SK-N-SH (cell line): ENCODE results near the gene RABL6. TPM values are rescaled to one million over a fixed set of nuclear protein-coding genes. Genes with fewer than 3 reads are reported as not detected.

Experiments used
- CTCF ChIA-PET: fragments of 300-600, 350-600 bp; formaldehyde crosslinking; extraction: SDS; loops from one replicate; lab custom pipeline; 2021; lab: Yijun Ruan, JAX
- POLR2A ChIA-PET: fragments of 350-600 bp; sonication (Branson Sonifier 250); formaldehyde crosslinking; extraction: SDS; loops from one replicate; lab custom pipeline; 2020; ENCODE audit warnings: antibody characterized with exemption, inconsistent platforms; lab: Yijun Ruan, JAX
- DNase-seq: peaks from one replicate; pipeline ENCODE4 v3.0.0; 2012
- H2AFZ ChIP-seq: fragments of 200-600 bp; sonication (generic); 2 replicates; pipeline ENCODE4 v1.8.1; 2016; ENCODE audit warnings: antibody characterized with exemption, mild to moderate bottlenecking, low read depth
- H3F3A ChIP-seq: fragments of 200-600 bp; sonication (generic); replicated peaks from 2 replicates; pipeline ENCODE3; 2016; ENCODE audit warnings: antibody characterized with exemption, mild to moderate bottlenecking; ENCODE audit not compliant: insufficient read depth
- H3K27ac ChIP-seq, 2 experiments: fragments of 200-500 bp in 1 of 2; fragments of 200-600 bp in 1 of 2; sonication (Bioruptor generic) in 1 of 2; sonication (generic), shearing (Covaris generic) in 1 of 2; 2 replicates each; pipeline versions ENCODE4 v1.5.1 to v1.6.1; 2014 to 2016; ENCODE audit warnings: low read depth in 2 of 2, inconsistent platforms in 1 of 2, low read length in 1 of 2, mild to moderate bottlenecking in 1 of 2, mixed read lengths in 1 of 2
- H3K27me3 ChIP-seq: fragments of 200-600 bp; sonication (generic), shearing (Covaris generic); 2 replicates; pipeline ENCODE4 v1.6.1; 2016; ENCODE audit warnings: mixed run types; ENCODE audit not compliant: insufficient read depth
- H3K36me3 ChIP-seq, 2 experiments: fragments of 200-500 bp in 1 of 2; fragments of 200-600 bp in 1 of 2; sonication (Bioruptor generic) in 1 of 2; sonication (generic) in 1 of 2; replicated peaks in 1 of 2; 2 replicates each; pipeline versions ENCODE3 to v1.5.1; 2014 to 2016; ENCODE audit warnings: low read length in 1 of 2, mild to moderate bottlenecking in 1 of 2; ENCODE audit not compliant: insufficient read depth in 2 of 2, control insufficient read depth in 1 of 2
- H3K4me1 ChIP-seq, 2 experiments: fragments of 200-500 bp in 1 of 2; fragments of 200-600 bp in 1 of 2; sonication (Bioruptor generic) in 1 of 2; sonication (generic), shearing (Covaris generic) in 1 of 2; 2 replicates each; pipeline versions ENCODE4 v1.5.1 to v1.6.1; 2014 to 2016; ENCODE audit warnings: low read depth in 1 of 2, low read length in 1 of 2, mixed run types in 1 of 2; ENCODE audit not compliant: insufficient read depth in 2 of 2, control insufficient read depth in 1 of 2
- H3K4me2 ChIP-seq: fragments of 200-600 bp; sonication (generic), shearing (Covaris generic); 2 replicates; pipeline ENCODE4 v1.6.1; 2017; ENCODE audit warnings: mixed run types
- H3K4me3 ChIP-seq, 2 experiments: fragments of 200-500 bp in 1 of 2; fragments of 200-600 bp in 1 of 2; sonication (Bioruptor generic) in 1 of 2; sonication (generic), shearing (Covaris generic) in 1 of 2; 2 replicates each; pipeline versions ENCODE4 v1.5.1 to v1.8.1; 2014 to 2016; ENCODE audit warnings: low read depth in 2 of 2, inconsistent platforms in 1 of 2, low read length in 1 of 2, mild to moderate bottlenecking in 1 of 2, mixed read lengths in 1 of 2, moderate library complexity in 1 of 2
- H3K79me2 ChIP-seq: fragments of 200-600 bp; sonication (generic); 2 replicates; pipeline ENCODE4 v1.8.1; 2017; ENCODE audit warnings: mild to moderate bottlenecking; ENCODE audit not compliant: insufficient read depth
- H3K9ac ChIP-seq: fragments of 200-600 bp; sonication (generic); 2 replicates; pipeline ENCODE4 v1.6.1; 2017; ENCODE audit warnings: mixed run types
- H3K9me2 ChIP-seq: fragments of 200-600 bp; sonication (generic); 2 replicates; pipeline ENCODE4 v1.6.1; 2017; ENCODE audit warnings: mixed run types
- H3K9me3 ChIP-seq: fragments of 200-600 bp; sonication (generic); 2 replicates; pipeline ENCODE4 v1.6.1; 2017; ENCODE audit warnings: mixed run types, mild to moderate bottlenecking, moderate library complexity
- H4K20me1 ChIP-seq: fragments of 200-600 bp; sonication (generic); 2 replicates; pipeline ENCODE4 v1.6.1; 2017; ENCODE audit warnings: mild to moderate bottlenecking, mixed run types; ENCODE audit not compliant: insufficient read depth
- CHD2 ChIP-seq: fragments of 150-350 bp; IDR thresholded peaks from 2 replicates; pipeline ENCODE4 v1.6.1; 2018; ENCODE audit warnings: low read length; ENCODE audit not compliant: partially characterized antibody
- CTCF ChIP-seq: fragments of 200-600 bp; sonication (generic); IDR thresholded peaks from 2 replicates; pipeline ENCODE4 v1.6.1; 2017; ENCODE audit warnings: antibody characterized with exemption, mild to moderate bottlenecking, moderate library complexity
- ELF1 ChIP-seq: IDR thresholded peaks from 2 replicates; pipeline ENCODE4 v1.4.0; 2012
- EP300 ChIP-seq, 2 experiments: IDR thresholded peaks; 2 replicates each; pipeline versions ENCODE4 v1.4.0 to v1.6.1; 2012; ENCODE audit warnings: borderline replicate concordance in 1 of 2, low read depth in 1 of 2, low read length in 1 of 2
- EZH2phosphoT487 ChIP-seq: fragments of 200-600 bp; sonication (generic); IDR thresholded peaks from 2 replicates; pipeline ENCODE4 v1.6.1; 2017; ENCODE audit warnings: low read depth, mixed run types, mild to moderate bottlenecking, antibody characterized with exemption, moderate library complexity, borderline replicate concordance
- FOSL2 ChIP-seq: IDR thresholded peaks from 2 replicates; pipeline ENCODE4 v1.4.0; 2012; ENCODE audit warnings: low read depth, mild to moderate bottlenecking, moderate library complexity, borderline replicate concordance
- FOXJ3 ChIP-seq: sonication (generic); formaldehyde crosslinking; IDR thresholded peaks from 2 replicates; pipeline ENCODE4 v1.5.1; 2020; ENCODE audit warnings: mild to moderate bottlenecking, missing genetic modification reagents
- GATA2 ChIP-seq: sonication (generic); formaldehyde crosslinking; IDR thresholded peaks from 2 replicates; pipeline ENCODE4 v1.5.0; 2020; ENCODE audit warnings: mild to moderate bottlenecking, missing genetic modification reagents
- JUND ChIP-seq: IDR thresholded peaks from 2 replicates; pipeline ENCODE4 v1.4.0; 2012
- MXI1 ChIP-seq: IDR thresholded peaks from 2 replicates; pipeline ENCODE4 v1.6.1; 2012; ENCODE audit warnings: mild to moderate bottlenecking, low read depth, low read length, improper control_type of control experiment
- PBX3 ChIP-seq: IDR thresholded peaks from 2 replicates; pipeline ENCODE4; 2012
- RAD21 ChIP-seq: IDR thresholded peaks from 2 replicates; pipeline ENCODE4 v1.6.1; 2012; ENCODE audit warnings: mild to moderate bottlenecking, low read length
- REST ChIP-seq: IDR thresholded peaks from 2 replicates; pipeline ENCODE4 v1.6.1; 2012; ENCODE audit warnings: mild to moderate bottlenecking, low read depth, low read length, moderate library complexity
- SMC3 ChIP-seq: IDR thresholded peaks from 2 replicates; pipeline ENCODE4 v1.6.1; 2012; ENCODE audit warnings: low read depth, low read length, improper control_type of control experiment
- TCF12 ChIP-seq: IDR thresholded peaks from 2 replicates; pipeline ENCODE4 v1.4.0; 2012
- YY1 ChIP-seq: IDR thresholded peaks from 2 replicates; pipeline ENCODE4 v1.4.0; 2012; ENCODE audit warnings: low read depth, mild to moderate bottlenecking
- WGBS: methylation state at CpG from one replicate; pipeline ENCODE4 v1.1.6; 2017; ENCODE audit warnings: low lambda C conversion rate; 5-methylcytosine and 5-hydroxymethylcytosine counted together
- polyA plus RNA-seq, 3 experiments: library from polyadenylated mRNA; depleted of rRNA; stranded (reverse); fragments of >200 nt; gene quantifications; 2 replicates each; pipeline ENCODE4 v1.2.3, GENCODE V29; 2012
- TF ChIP-seq, protein P1 (sequence below): IDR thresholded peaks from 2 replicates; pipeline ENCODE4 v1.4.0; 2012; ENCODE audit warnings: low read depth, borderline replicate concordance
- TF ChIP-seq, protein P2 (sequence below): fragments of 150-350 bp; IDR thresholded peaks from 2 replicates; pipeline ENCODE4 v1.6.1; 2016; ENCODE audit warnings: mild to moderate bottlenecking, low read depth, low read length

The RABL6 gene
- polyA plus RNA-seq, 1 of the 3 experiments (the other 2 are of a cell fraction), result 43.6 TPM

- Histone ChIP-seq H3K4me2 (peak overlapping the region; percentile 32; the same call in 1 of the 2 replicates), H2AFZ (0 out of 2 replicates have a peak overlapping the region, but pooled peaks have one; percentile 54), H3F3A (peaks cover 12% of the 10 kb centered on the region), H3K4me3 (peak overlapping the region; percentile 9 to 14; a peak in 2 of 4 replicates), H3K9me2 (no peaks in the 10 kb centered on the region), H3K4me1 (peaks cover 7 to 21% of the 10 kb centered on the region in 2 experiments), H3K9ac (no peak overlapping the region), H4K20me1 (peaks cover 5% of the 10 kb centered on the region; the same call in 1 of the 2 replicates), H3K27ac (no peak overlapping the region), H3K36me3 (peaks cover 0 to 3% of the 10 kb centered on the region in 2 experiments), H3K79me2 (peaks cover 11% of the 10 kb centered on the region), H3K27me3 (no peaks in the 10 kb centered on the region), H3K9me3 (no peaks in the 10 kb centered on the region)
- DNase-seq, result peak; percentile 77
- ChIA-PET CTCF (interaction anchor here (0.6 to 3.9 kb wide), 35 partner anchors 12 to 280 kb away, joined by 3 to 57 read pairs (median 5); partner anchors contain the start of genes AJM1, C8G, CLIC3 and FBXW5), POLR2A (no interaction called here)
- TF ChIP-seq GATA2 (CRISPR knock-in tag), result no peak
- TF ChIP-seq MXI1, result peak; percentile 59
- TF ChIP-seq, protein P1, sequence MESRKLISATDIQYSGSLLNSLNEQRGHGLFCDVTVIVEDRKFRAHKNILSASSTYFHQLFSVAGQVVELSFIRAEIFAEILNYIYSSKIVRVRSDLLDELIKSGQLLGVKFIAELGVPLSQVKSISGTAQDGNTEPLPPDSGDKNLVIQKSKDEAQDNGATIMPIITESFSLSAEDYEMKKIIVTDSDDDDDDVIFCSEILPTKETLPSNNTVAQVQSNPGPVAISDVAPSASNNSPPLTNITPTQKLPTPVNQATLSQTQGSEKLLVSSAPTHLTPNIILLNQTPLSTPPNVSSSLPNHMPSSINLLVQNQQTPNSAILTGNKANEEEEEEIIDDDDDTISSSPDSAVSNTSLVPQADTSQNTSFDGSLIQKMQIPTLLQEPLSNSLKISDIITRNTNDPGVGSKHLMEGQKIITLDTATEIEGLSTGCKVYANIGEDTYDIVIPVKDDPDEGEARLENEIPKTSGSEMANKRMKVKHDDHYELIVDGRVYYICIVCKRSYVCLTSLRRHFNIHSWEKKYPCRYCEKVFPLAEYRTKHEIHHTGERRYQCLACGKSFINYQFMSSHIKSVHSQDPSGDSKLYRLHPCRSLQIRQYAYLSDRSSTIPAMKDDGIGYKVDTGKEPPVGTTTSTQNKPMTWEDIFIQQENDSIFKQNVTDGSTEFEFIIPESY, result no peak
- peak; percentile 82 for TF ChIP-seq CTCF
- TF ChIP-seq YY1, result no peak
- TF ChIP-seq FOXJ3 (CRISPR knock-in tag), result no peak
- TF ChIP-seq TCF12, result no peak
- TF ChIP-seq REST, result no peak
- TF ChIP-seq JUND, result no peak
- TF ChIP-seq RAD21, result peak; percentile 90
- TF ChIP-seq, protein P2, sequence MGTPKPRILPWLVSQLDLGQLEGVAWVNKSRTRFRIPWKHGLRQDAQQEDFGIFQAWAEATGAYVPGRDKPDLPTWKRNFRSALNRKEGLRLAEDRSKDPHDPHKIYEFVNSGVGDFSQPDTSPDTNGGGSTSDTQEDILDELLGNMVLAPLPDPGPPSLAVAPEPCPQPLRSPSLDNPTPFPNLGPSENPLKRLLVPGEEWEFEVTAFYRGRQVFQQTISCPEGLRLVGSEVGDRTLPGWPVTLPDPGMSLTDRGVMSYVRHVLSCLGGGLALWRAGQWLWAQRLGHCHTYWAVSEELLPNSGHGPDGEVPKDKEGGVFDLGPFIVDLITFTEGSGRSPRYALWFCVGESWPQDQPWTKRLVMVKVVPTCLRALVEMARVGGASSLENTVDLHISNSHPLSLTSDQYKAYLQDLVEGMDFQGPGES, result no peak
- no peak for TF ChIP-seq EP300 (IDR thresholded peaks at IDR 0.05; ENCODE audit: borderline replicate concordance in 1 of 2, low read depth in 1 of 2, low read length in 1 of 2)
- TF ChIP-seq EZH2phosphoT487, result no peak
- no peak for TF ChIP-seq FOSL2
- TF ChIP-seq ELF1, result no peak
- no peak for TF ChIP-seq PBX3
- TF ChIP-seq SMC3, result peak; percentile 64
- TF ChIP-seq CHD2, result no peak
- 18% methylated on average over 20 of the region's 21 CpGs for WGBS
Measured at GRCh38 chr9:136787690-136788400, 19.9 kb upstream of the RABL6 start.
